Ureter (tissue), 1 donor: Measurements from ENCODE around the gene PHF23. TPM values are rescaled to one million over a fixed set of nuclear protein-coding genes. Genes with fewer than 3 reads are reported as not detected.

ENCODE experiments used
- DNase-seq: peaks from one replicate; pipeline ENCODE4 v3.0.0-alpha.2; 2020; ENCODE audit warnings: low spot score
- total RNA-seq: library from RNA; stranded (reverse); gene quantifications from one replicate; pipeline ENCODE4 v1.2.4, GENCODE V29; 2023
- donor health status: DM: yes; HTN: yes; CAD: no.

PHF23 gene
- total RNA-seq, 1 donor from 2014 or later: 37.6 TPM

GRCh38 chr17:7219812-7220592 is 19.3 kb downstream of the PHF23 start, which contains the start of the genes ACADVL and DLG4:
ACADVL (plus strand) TSS chr17:7219938; CDS start chr17:7219985, 47 bp downstream.
DLG4 (minus strand) TSS chr17:7219836.
- peak; percentile 92 for DNase-seq

GRCh38 chr17:7219229-7219811 is 19.9 kb downstream of the PHF23 start:
- DNase-seq: no peak

- DNase-seq: no peak
Measured at GRCh38 chr17:7218758-7219157, 20.5 kb downstream of the PHF23 start.

- no peak for DNase-seq
Measured at GRCh38 chr17:7218166-7218565, 21.1 kb downstream of the PHF23 start.

GRCh38 chr17:7217113-7217987 is 21.9 kb downstream of the PHF23 start:
- DNase-seq: peak; percentile 78

GRCh38 chr17:7216242-7217112 is 22.8 kb downstream of the PHF23 start:
- no peak for DNase-seq

- DNase-seq: no peak
Measured at GRCh38 chr17:7215652-7216180, 23.5 kb downstream of the PHF23 start.

GRCh38 chr17:7215136-7215638 is 24.1 kb downstream of the PHF23 start:
- no peak for DNase-seq

DNA sequence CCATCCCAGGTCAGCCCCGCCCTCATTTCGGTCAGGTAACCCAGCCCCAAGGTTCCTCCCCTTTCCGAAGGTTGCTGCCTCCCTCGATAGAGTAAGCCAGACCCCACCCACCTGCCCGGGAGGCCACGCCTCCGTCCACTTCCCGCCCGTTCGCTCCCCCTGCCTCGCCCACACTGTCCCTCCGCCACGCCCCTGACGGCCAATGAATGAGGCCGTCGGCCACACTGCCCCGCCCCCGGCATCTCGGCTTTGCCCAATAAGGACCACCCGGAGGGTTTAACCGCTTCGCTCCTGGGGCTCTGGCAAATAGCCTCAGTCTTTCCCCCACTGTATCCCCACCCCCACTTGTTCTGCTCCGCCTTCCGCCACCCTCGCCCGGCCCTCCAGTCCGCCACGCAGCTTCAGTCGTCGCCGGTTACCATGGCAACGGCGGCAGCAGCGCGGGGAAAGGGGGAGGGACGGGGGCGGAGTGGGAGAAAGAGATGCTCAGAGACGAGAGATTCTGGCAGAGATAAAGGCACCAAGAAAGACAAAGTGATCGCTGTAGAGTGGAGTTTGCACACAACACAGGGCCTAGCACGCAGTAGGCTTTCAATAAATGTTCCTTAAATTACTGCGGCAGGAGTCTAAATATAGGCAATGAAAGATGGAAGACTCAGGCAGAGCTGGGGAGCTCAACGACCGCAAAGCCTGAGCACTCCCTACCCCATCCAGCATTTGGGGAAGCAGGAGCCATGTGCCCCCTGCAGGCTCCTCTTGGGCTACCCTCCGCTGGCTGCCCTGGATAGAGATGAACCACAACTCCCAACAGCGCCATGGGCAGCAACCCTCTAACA is 24.7 kb downstream of the PHF23 start:
- peak; percentile 99 for DNase-seq

GRCh38 chr17:7213895-7214299 is 25.4 kb downstream of the PHF23 start:
- no peak for DNase-seq

GRCh38 chr17:7211491-7212273 is 27.6 kb downstream of the PHF23 start:
- no peak for DNase-seq

DNA sequence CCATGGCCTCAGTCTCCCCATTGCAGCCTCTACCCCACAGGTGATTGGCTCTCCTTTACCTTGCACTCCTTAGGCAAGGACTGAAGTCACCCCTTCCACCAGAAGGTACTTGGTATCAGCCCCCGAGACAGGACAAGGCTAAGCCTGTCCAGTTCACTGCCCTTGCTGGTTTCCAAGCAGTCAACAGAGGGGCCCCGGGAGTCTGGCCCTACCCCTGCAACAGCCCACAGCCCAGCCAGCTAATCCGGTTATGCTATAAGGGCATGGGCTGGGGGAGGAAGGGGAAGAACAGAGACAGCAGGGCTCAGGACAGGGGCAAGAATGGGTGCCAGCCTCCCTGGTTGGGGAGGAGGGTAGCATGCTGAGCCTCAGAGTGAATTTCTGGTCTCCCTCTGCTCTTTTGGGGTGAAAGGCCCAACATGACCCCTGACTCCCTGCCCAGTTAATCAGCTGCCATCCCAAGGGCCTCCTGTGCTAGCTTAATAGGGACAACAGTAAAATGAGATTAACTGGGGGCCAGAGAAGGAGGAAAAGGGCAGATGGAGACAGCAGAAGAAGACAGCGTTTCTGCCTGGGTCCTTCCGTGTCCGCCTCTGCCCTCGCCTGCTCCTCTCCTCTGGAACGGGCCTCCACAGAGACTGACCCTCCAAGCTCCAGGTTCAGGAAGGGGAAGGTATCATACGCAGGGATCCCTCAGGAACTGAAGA is 30.4 kb downstream of the PHF23 start:
- no peak for DNase-seq

- DNase-seq: no peak
Measured at GRCh38 chr17:7208027-7208571, 31.2 kb downstream of the PHF23 start.

- no peak for DNase-seq
Measured at GRCh38 chr17:7207120-7208001, 31.9 kb downstream of the PHF23 start.

DNA sequence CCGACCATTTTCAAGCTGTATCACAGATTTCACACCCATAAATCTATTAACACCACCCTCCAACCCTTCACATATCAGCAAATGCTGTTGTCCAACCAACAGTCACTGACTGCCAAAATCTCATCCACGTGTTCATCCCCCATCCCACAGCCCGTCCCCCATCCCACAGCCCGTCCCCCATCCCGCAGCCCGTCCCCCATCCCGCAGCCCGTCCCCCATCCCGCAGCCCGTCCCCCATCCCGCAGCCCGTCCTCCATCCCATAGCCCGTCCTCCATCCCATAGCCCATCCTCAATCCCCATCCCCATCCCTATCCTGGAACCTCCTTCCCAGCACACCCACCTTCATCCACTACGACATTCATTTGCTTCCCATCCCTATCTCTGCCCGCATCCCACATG is 33.7 kb downstream of the PHF23 start:
- DNase-seq: no peak

DNA sequence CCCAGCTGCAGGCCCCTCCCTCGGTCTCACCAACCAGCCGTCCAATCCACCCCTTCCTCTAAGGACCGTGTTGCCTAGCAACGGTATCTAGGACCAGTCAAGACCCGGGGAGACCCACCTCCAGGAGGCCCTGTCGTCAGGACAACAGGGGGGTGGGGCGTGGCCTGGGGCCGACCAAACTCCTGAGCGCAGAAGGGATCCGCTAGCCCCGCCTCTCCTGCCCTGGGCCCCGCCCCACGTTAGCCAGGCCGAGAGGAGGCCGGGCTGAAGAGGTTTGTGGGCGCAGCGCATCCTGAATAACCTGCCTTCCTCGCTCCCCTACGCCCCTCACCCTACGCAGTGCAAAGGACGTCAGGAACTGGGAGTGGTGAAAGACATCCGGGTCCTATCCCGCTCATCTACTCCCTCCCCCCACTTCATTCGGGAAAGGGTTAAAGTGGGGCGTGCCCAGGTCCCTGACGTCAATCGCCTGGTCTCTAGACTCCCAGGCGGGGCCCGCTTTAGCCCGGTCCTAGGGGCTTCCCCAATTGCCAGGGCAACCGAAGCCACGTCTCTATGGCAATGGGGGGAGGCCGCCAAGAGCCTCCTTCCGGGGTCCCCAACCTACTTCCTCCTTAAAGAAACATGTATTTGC is 34.3 kb downstream of the PHF23 start:
- DNase-seq: peak; percentile 91

- no peak for DNase-seq
Measured at GRCh38 chr17:7204336-7204735, 34.9 kb downstream of the PHF23 start.
